Myocyte (in vitro differentiated cells): ENCODE measurements around the gene ZMIZ1. TPM values are rescaled to one million over a fixed set of nuclear protein-coding genes. Genes with fewer than 3 reads are reported as not detected.

Experiments
- DNase-seq: peaks from one replicate; pipeline ENCODE4 v3.0.0-alpha.2; 2012; ENCODE audit warnings: low read depth
- total RNA-seq: library from RNA; depleted of rRNA; stranded (reverse); fragments of >200 nt; gene quantifications from 2 replicates; pipeline ENCODE4 v1.2.3, GENCODE V29; 2014

Gene ZMIZ1
- total RNA-seq, 1 donor from 2014 or later: 10.0 TPM

- no peak for DNase-seq
These were observed 17.7 kb upstream of the ZMIZ1 start for GRCh38 chr10:79050896-79051555.

- DNase-seq: no peak
These were observed 17.0 kb upstream of the ZMIZ1 start for GRCh38 chr10:79051766-79052165.

GRCh38 chr10:79052291-79053080, 16.3 kb upstream of the ZMIZ1 start:
- no peak for DNase-seq

- no peak for DNase-seq
These were observed 15.7 kb upstream of the ZMIZ1 start for GRCh38 chr10:79053081-79053434.

- DNase-seq: no peak
These were observed 15.1 kb upstream of the ZMIZ1 start for GRCh38 chr10:79053481-79054202.

- DNase-seq: no peak
These were observed 14.3 kb upstream of the ZMIZ1 start for GRCh38 chr10:79054203-79055099.

GRCh38 chr10:79055100-79055782, 13.5 kb upstream of the ZMIZ1 start:
- no peak for DNase-seq

- no peak for DNase-seq
These were observed 12.9 kb upstream of the ZMIZ1 start for GRCh38 chr10:79055892-79056291.

GRCh38 chr10:79056361-79056735, 12.4 kb upstream of the ZMIZ1 start:
- no peak for DNase-seq

GRCh38 chr10:79056736-79057391, 11.9 kb upstream of the ZMIZ1 start:
- no peak for DNase-seq

- no peak for DNase-seq
These were observed 11.1 kb upstream of the ZMIZ1 start for GRCh38 chr10:79057481-79058275.

- DNase-seq: no peak
These were observed 9.6 kb upstream of the ZMIZ1 start for GRCh38 chr10:79058899-79059841.

- DNase-seq: no peak
These were observed 8.8 kb upstream of the ZMIZ1 start for GRCh38 chr10:79059859-79060379.

- DNase-seq: no peak
These were observed 8.0 kb upstream of the ZMIZ1 start for GRCh38 chr10:79060641-79061255.

- no peak for DNase-seq
These were observed 7.1 kb upstream of the ZMIZ1 start for GRCh38 chr10:79061441-79062315.

- DNase-seq: no peak
These were observed 5.7 kb upstream of the ZMIZ1 start for GRCh38 chr10:79063071-79063491.
